Measurements from ENCODE around the gene ACTL6B.

ACTL6B gene

GRCh38 chr7:100685631-100686145, 29.4 kb upstream of the ACTL6B start:
- no peak overlapping the region for H3K4ac ChIP-seq (ENCODE audit: low read depth in 1 of 2, low read length in 2 of 2)
- H2AFZ ChIP-seq (ENCODE audit: low read depth, low read length) = no peak overlapping the region
- no peak overlapping the region for H2AK5ac ChIP-seq (ENCODE audit: low read length, severe bottlenecking)

GRCh38 chr7:100685049-100685605, 28.9 kb upstream of the ACTL6B start:
- Histone ChIP-seq H2BK120ac (ENCODE audit: low read depth, low read length) (no peak overlapping the region), H3K79me1 (replicated peaks; ENCODE audit: low read length, poor library complexity, severe bottlenecking) (peaks cover 35% of the 10 kb centered on the region), H3K14ac (ENCODE audit: low read length in 2 of 2) (no peak overlapping the region), H3K4me2 (ENCODE audit: low read length, poor library complexity, severe bottlenecking) (no peak overlapping the region), H2AK5ac (ENCODE audit: low read length, severe bottlenecking) (no peak overlapping the region), H3K9me3 (ENCODE audit: control insufficient read depth, low read length) (no peaks in the 10 kb centered on the region), H2BK12ac (ENCODE audit: low read length in 2 of 2) (no peak overlapping the region), H3K4ac (ENCODE audit: low read depth in 1 of 2, low read length in 2 of 2) (no peak overlapping the region), H4K8ac (ENCODE audit: low read length) (no peak overlapping the region), H3K9ac (ENCODE audit: low read length) (no peak overlapping the region), H3K23ac (ENCODE audit: low read length in 2 of 2) (no peak overlapping the region), H3K27ac (ENCODE audit: low read length, poor library complexity, severe bottlenecking) (no peak overlapping the region), H2BK5ac (ENCODE audit: low read depth, low read length, poor library complexity, severe bottlenecking) (no peak overlapping the region), H4K91ac (ENCODE audit: low read length) (no peak overlapping the region), H2BK15ac (ENCODE audit: low read depth, poor library complexity, severe bottlenecking) (no peak overlapping the region), H3K36me3 (ENCODE audit: control insufficient read depth in 1 of 2, insufficient read depth in 2 of 2, low read depth in 1 of 2, low read length in 2 of 2) (peaks cover 85 to 94% of the 10 kb centered on the region in 2 experiments), H2AFZ (ENCODE audit: low read depth, low read length) (no peak overlapping the region), H3K4me3 (ENCODE audit: insufficient read depth in 1 of 2, low read depth in 1 of 2, low read length in 2 of 2) (no peak overlapping the region), H3K18ac (ENCODE audit: low read depth in 1 of 2, low read length in 2 of 2) (no peak overlapping the region), H3K4me1 (ENCODE audit: control insufficient read depth, insufficient read depth, low read depth, low read length) (peaks cover 25% of the 10 kb centered on the region), H3K27me3 (ENCODE audit: control insufficient read depth in 1 of 2, insufficient read depth in 1 of 2, low read length in 2 of 2) (no peaks in the 10 kb centered on the region)
- WGBS = 92% methylated on average over 17 of the region's 18 CpGs
- no peak for DNase-seq

More at GRCh38 chr7:100685631-100686145, 29.4 kb upstream of the ACTL6B start:
- Histone ChIP-seq H4K8ac (ENCODE audit: low read length) (no peak overlapping the region), H3K4me1 (ENCODE audit: control insufficient read depth, insufficient read depth, low read depth, low read length) (peaks cover 25% of the 10 kb centered on the region), H4K91ac (ENCODE audit: low read length) (no peak overlapping the region), H3K4me2 (ENCODE audit: low read length, poor library complexity, severe bottlenecking) (no peak overlapping the region), H3K27me3 (ENCODE audit: control insufficient read depth in 1 of 2, insufficient read depth in 1 of 2, low read length in 2 of 2) (no peaks in the 10 kb centered on the region), H3K18ac (ENCODE audit: low read depth in 1 of 2, low read length in 2 of 2) (no peak overlapping the region), H3K14ac (ENCODE audit: low read length in 2 of 2) (no peak overlapping the region), H2BK5ac (ENCODE audit: low read depth, low read length, poor library complexity, severe bottlenecking) (no peak overlapping the region), H2BK15ac (ENCODE audit: low read depth, poor library complexity, severe bottlenecking) (no peak overlapping the region), H2BK120ac (ENCODE audit: low read depth, low read length) (no peak overlapping the region), H3K4me3 (ENCODE audit: insufficient read depth in 1 of 2, low read depth in 1 of 2, low read length in 2 of 2) (no peak overlapping the region), H3K9me3 (ENCODE audit: control insufficient read depth, low read length) (no peaks in the 10 kb centered on the region), H3K27ac (ENCODE audit: low read length, poor library complexity, severe bottlenecking) (no peak overlapping the region), H3K23ac (ENCODE audit: low read length in 2 of 2) (no peak overlapping the region), H3K36me3 (ENCODE audit: control insufficient read depth in 1 of 2, insufficient read depth in 2 of 2, low read depth in 1 of 2, low read length in 2 of 2) (peaks cover 82 to 89% of the 10 kb centered on the region in 2 experiments), H3K9ac (ENCODE audit: low read length) (no peak overlapping the region), H3K79me1 (replicated peaks; ENCODE audit: low read length, poor library complexity, severe bottlenecking) (peaks cover 36% of the 10 kb centered on the region), H2BK12ac (ENCODE audit: low read length in 2 of 2) (no peak overlapping the region)
- no peak for DNase-seq
- 92% methylated on average over 12 of the region's 17 CpGs for WGBS

GRCh38 chr7:100684534-100685042, 28.3 kb upstream of the ACTL6B start:
- H2BK15ac ChIP-seq (ENCODE audit: low read depth, poor library complexity, severe bottlenecking) = no peak overlapping the region
- no peak overlapping the region for H3K18ac ChIP-seq (ENCODE audit: low read depth in 1 of 2, low read length in 2 of 2)
- H3K79me1 ChIP-seq (replicated peaks; ENCODE audit: low read length, poor library complexity, severe bottlenecking) = peaks cover 35% of the 10 kb centered on the region
- no peak overlapping the region for H4K8ac ChIP-seq (ENCODE audit: low read length)
- H3K4me1 ChIP-seq (ENCODE audit: control insufficient read depth, insufficient read depth, low read depth, low read length) = peaks cover 25% of the 10 kb centered on the region
- H3K23ac ChIP-seq (ENCODE audit: low read length in 2 of 2) = no peak overlapping the region
- H3K27me3 ChIP-seq (ENCODE audit: control insufficient read depth in 1 of 2, insufficient read depth in 1 of 2, low read length in 2 of 2) = no peaks in the 10 kb centered on the region
- H3K27ac ChIP-seq (ENCODE audit: low read length, poor library complexity, severe bottlenecking) = no peak overlapping the region
- no peak overlapping the region for H2BK120ac ChIP-seq (ENCODE audit: low read depth, low read length)
- peaks cover 89 to 97% of the 10 kb centered on the region in 2 experiments for H3K36me3 ChIP-seq (ENCODE audit: control insufficient read depth in 1 of 2, insufficient read depth in 2 of 2, low read depth in 1 of 2, low read length in 2 of 2)
- DNase-seq = no peak
- 93% methylated on average over 15 of the region's 16 CpGs for WGBS
- no peak overlapping the region for H2BK5ac ChIP-seq (ENCODE audit: low read depth, low read length, poor library complexity, severe bottlenecking)
- H4K91ac ChIP-seq (ENCODE audit: low read length) = no peak overlapping the region
- H3K4me3 ChIP-seq (ENCODE audit: insufficient read depth in 1 of 2, low read depth in 1 of 2, low read length in 2 of 2) = no peak overlapping the region
- no peak overlapping the region for H3K4me2 ChIP-seq (ENCODE audit: low read length, poor library complexity, severe bottlenecking)
- H2BK12ac ChIP-seq (ENCODE audit: low read length in 2 of 2) = no peak overlapping the region
- no peak overlapping the region for H2AK5ac ChIP-seq (ENCODE audit: low read length, severe bottlenecking)
- no peak overlapping the region for H3K4ac ChIP-seq (ENCODE audit: low read depth in 1 of 2, low read length in 2 of 2)
- no peak overlapping the region for H2AFZ ChIP-seq (ENCODE audit: low read depth, low read length)
- H3K14ac ChIP-seq (ENCODE audit: low read length in 2 of 2) = no peak overlapping the region
- H3K9ac ChIP-seq (ENCODE audit: low read length) = no peak overlapping the region
- no peaks in the 10 kb centered on the region for H3K9me3 ChIP-seq (ENCODE audit: control insufficient read depth, low read length)

GRCh38 chr7:100683659-100684533, 27.6 kb upstream of the ACTL6B start:
- no peak overlapping the region for H2AFZ ChIP-seq (ENCODE audit: low read depth, low read length)
- no peak overlapping the region for H3K27ac ChIP-seq (ENCODE audit: low read length, poor library complexity, severe bottlenecking)
- H3K9me3 ChIP-seq (ENCODE audit: control insufficient read depth, low read length) = no peaks in the 10 kb centered on the region
- no peaks in the 10 kb centered on the region for H3K27me3 ChIP-seq (ENCODE audit: control insufficient read depth in 1 of 2, insufficient read depth in 1 of 2, low read length in 2 of 2)
- no peak overlapping the region for H3K14ac ChIP-seq (ENCODE audit: low read length in 2 of 2)
- H2BK12ac ChIP-seq (ENCODE audit: low read length in 2 of 2) = no peak overlapping the region
- H3K4me2 ChIP-seq (ENCODE audit: low read length, poor library complexity, severe bottlenecking) = no peak overlapping the region
- H4K8ac ChIP-seq (ENCODE audit: low read length) = no peak overlapping the region
- no peak overlapping the region for H3K18ac ChIP-seq (ENCODE audit: low read depth in 1 of 2, low read length in 2 of 2)
- H2BK15ac ChIP-seq (ENCODE audit: low read depth, poor library complexity, severe bottlenecking) = no peak overlapping the region
- H3K9ac ChIP-seq (ENCODE audit: low read length) = no peak overlapping the region
- no peak overlapping the region for H4K91ac ChIP-seq (ENCODE audit: low read length)
- H3K79me1 ChIP-seq (replicated peaks; ENCODE audit: low read length, poor library complexity, severe bottlenecking) = peaks cover 34% of the 10 kb centered on the region
- H3K4ac ChIP-seq (ENCODE audit: low read depth in 1 of 2, low read length in 2 of 2) = no peak overlapping the region
- H2BK120ac ChIP-seq (ENCODE audit: low read depth, low read length) = no peak overlapping the region
- H2AK5ac ChIP-seq (ENCODE audit: low read length, severe bottlenecking) = no peak overlapping the region
- no peak overlapping the region for H2BK5ac ChIP-seq (ENCODE audit: low read depth, low read length, poor library complexity, severe bottlenecking)
- H3K4me3 ChIP-seq (ENCODE audit: insufficient read depth in 1 of 2, low read depth in 1 of 2, low read length in 2 of 2) = no peak overlapping the region
- H3K4me1 ChIP-seq (ENCODE audit: control insufficient read depth, insufficient read depth, low read depth, low read length) = peaks cover 22% of the 10 kb centered on the region
- DNase-seq = no peak
- H3K36me3 ChIP-seq (ENCODE audit: control insufficient read depth in 1 of 2, insufficient read depth in 2 of 2, low read depth in 1 of 2, low read length in 2 of 2) = peaks cover 89 to 97% of the 10 kb centered on the region in 2 experiments
- WGBS = 95% methylated on average over 35 of the region's 37 CpGs
- no peak overlapping the region for H3K23ac ChIP-seq (ENCODE audit: low read length in 2 of 2)
